ENCODE measurements around the gene IFI16.
A peak's percentile ranks its signal among the peaks of the same experiment; 100 is the strongest.
"Not testable (repeated sequence)": the region's sequence is repeated elsewhere in the genome, so short reads cannot be mapped to it uniquely, and the experiment has no call there.

IFI16 gene

GRCh38 chr1:158998037-158998780 is 11.5 kb upstream of the IFI16 start:
- H3K36me3 Mint-ChIP-seq: peaks cover 5% of the 10 kb centered on the region
- peaks cover 37% of the 10 kb centered on the region for H3K4me1 Mint-ChIP-seq
- H3K9me3 Mint-ChIP-seq: no peaks in the 10 kb centered on the region
- no peak for DNase-seq
- no peak overlapping the region for H3K4me3 Mint-ChIP-seq
- no peaks in the 10 kb centered on the region for H3K27me3 Mint-ChIP-seq
- CTCF ChIA-PET: interaction anchor here (0.8 to 2.5 kb wide), 16 partner anchors 9 to 794 kb away, joined by 3 to 48 read pairs (median 4); partner anchors contain the start of gene AIM2
- peak overlapping the region; percentile 15 for H3K27ac Mint-ChIP-seq

GRCh38 chr1:158998781-158999161 is 10.9 kb upstream of the IFI16 start:
- CTCF ChIA-PET: interaction anchor here (1.0 to 2.5 kb wide), 14 partner anchors 8 to 795 kb away, joined by 3 to 48 read pairs (median 5); partner anchors contain the start of gene AIM2
- no peak overlapping the region for H3K4me3 Mint-ChIP-seq
- H3K27me3 Mint-ChIP-seq: no peaks in the 10 kb centered on the region
- no peak overlapping the region for H3K27ac Mint-ChIP-seq
- no peaks in the 10 kb centered on the region for H3K9me3 Mint-ChIP-seq
- DNase-seq: peak; percentile 53
- peaks cover 37% of the 10 kb centered on the region for H3K4me1 Mint-ChIP-seq
- peaks cover 5% of the 10 kb centered on the region for H3K36me3 Mint-ChIP-seq

DNA sequence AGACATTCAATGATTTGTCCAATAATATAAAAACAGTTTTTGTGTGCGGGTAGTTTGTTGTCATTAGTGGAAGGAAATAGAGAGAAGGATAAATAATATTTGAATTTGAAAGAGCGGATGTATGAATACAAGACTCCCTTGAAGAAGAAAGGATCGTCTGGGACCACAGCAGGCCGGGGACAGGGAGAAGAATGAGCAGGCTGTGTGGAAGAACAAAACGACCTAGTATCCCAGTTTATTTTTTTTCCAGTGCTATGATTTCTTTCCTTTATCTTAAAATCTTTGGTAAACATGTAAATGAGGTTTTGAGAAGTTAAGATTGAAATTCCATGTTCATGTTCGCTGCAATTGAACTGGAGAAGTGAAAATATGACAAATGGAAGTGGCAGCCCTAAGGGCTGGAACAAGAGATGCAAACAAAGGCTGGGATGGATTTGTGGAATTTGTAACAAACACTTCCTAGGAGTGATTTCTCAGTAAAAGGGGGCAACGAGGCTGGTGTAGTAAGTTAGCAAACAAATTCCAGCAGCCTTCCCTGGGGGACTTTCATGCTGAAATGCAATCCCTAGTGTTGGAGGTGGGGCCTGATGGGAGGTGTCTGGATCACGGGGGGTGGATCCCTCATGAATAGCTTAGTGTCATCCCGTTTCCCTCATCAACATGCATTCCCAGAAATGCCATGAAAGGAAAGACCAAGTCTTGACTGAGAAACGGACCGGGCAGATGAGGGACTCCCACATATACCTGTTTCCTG is 10.2 kb upstream of the IFI16 start:
- DNase-seq: no peak
- Mint-ChIP-seq H3K27me3 (no peaks in the 10 kb centered on the region), H3K27ac (no peak overlapping the region), H3K4me3 (no peak overlapping the region), H3K4me1 (peaks cover 37% of the 10 kb centered on the region), H3K36me3 (peaks cover 4% of the 10 kb centered on the region), H3K9me3 (no peaks in the 10 kb centered on the region)
- CTCF ChIA-PET: interaction anchor here (0.8 to 1.6 kb wide), 3 partner anchors 9 to 73 kb away, joined by 4 to 6 read pairs (median 5); partner anchors contain the start of gene IFI16

DNA sequence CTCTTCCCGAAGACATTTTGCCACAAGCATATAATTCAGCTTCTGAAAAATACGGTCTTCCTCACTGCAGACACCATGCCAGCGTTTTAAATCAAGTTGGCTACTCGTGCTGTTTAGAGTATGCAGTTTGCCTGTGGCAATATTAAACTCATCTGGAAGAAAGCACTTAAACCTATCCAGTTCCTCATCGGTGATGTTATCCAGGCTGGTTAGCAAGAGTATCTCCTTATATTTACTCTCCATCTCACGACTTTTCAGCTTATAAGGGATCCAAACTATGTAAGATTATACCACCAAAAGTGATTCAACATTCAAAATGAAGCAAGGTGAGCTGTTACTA is 9.7 kb upstream of the IFI16 start:
- no peak for DNase-seq
- Mint-ChIP-seq H3K4me1 (peaks cover 37% of the 10 kb centered on the region), H3K36me3 (no peaks in the 10 kb centered on the region), H3K27ac (no peak overlapping the region), H3K27me3 (no peaks in the 10 kb centered on the region), H3K9me3 (no peaks in the 10 kb centered on the region), H3K4me3 (no peak overlapping the region)
- CTCF ChIA-PET: interaction anchor here (0.8 to 1.6 kb wide), 3 partner anchors 9 to 72 kb away, joined by 4 to 6 read pairs (median 5); partner anchors contain the start of gene IFI16

DNA sequence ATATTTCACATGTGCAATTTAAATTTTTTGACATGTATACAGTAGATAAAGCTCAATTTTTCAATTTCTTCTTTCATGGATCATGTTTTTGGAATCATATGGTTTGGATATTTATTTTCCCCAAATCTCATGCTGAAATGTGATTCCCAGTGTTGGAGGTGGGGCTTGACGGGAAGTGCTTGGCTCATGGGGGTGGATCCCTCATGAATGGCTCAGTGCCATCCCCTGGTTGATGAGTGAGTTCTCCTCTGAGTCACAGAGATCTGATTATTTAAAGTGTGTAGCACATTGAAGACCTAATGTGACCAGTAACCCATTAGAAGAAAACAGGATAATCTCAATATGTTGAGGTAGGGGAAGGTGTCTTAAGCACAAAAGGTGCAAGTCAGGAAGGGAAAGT is 9.1 kb upstream of the IFI16 start:
- Mint-ChIP-seq H3K27me3 (no peaks in the 10 kb centered on the region), H3K9me3 (no peaks in the 10 kb centered on the region), H3K36me3 (no peaks in the 10 kb centered on the region), H3K27ac (no peak overlapping the region), H3K4me3 (no peak overlapping the region), H3K4me1 (peaks cover 38% of the 10 kb centered on the region)
- CTCF ChIA-PET: interaction anchor here (1.6 kb wide), 2 partner anchors 8 to 71 kb away, joined by 5 to 6 read pairs; partner anchors contain the start of gene IFI16
- no peak for DNase-seq

- H3K9me3 Mint-ChIP-seq: no peaks in the 10 kb centered on the region
- no peak for DNase-seq
- no peak overlapping the region for H3K27ac Mint-ChIP-seq
- CTCF ChIA-PET: interaction anchor here (0.8 to 0.9 kb wide), 2 partner anchors 8 to 802 kb away, joined by 3 to 5 read pairs; no protein-coding TSS in a partner anchor
- peaks cover 38% of the 10 kb centered on the region for H3K4me1 Mint-ChIP-seq
- H3K36me3 Mint-ChIP-seq: peaks cover 15% of the 10 kb centered on the region
- no peaks in the 10 kb centered on the region for H3K27me3 Mint-ChIP-seq
- H3K4me3 Mint-ChIP-seq: no peak overlapping the region
These were observed 4.5 kb upstream of the IFI16 start for GRCh38 chr1:159005161-159005560.

DNA sequence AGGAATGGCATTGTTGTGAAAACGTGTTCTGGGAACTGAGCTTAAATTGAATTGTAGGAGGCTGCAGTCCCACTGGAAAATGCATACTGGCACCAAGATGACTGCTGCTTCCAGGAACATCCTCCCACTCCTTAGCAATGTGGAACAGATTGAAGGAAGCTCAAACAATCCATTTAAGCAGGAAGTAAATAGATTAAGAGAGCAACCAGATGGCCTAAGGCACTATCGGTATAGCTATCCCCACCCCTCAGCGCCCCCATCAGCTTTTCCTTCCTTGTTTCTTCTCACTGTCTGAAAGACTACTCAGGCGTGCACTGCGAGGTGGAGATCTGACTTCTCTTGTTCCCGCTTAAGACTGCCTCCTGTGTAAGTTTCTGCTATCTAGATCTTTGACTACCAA is 4.0 kb upstream of the IFI16 start:
- CTCF ChIA-PET: interaction anchor here (0.8 to 0.9 kb wide), 2 partner anchors 9 to 802 kb away, joined by 3 to 5 read pairs; no protein-coding TSS in a partner anchor
- no peak overlapping the region for H3K27ac Mint-ChIP-seq
- peaks cover 20% of the 10 kb centered on the region for H3K36me3 Mint-ChIP-seq
- no peak for DNase-seq
- no peaks in the 10 kb centered on the region for H3K27me3 Mint-ChIP-seq
- H3K4me3 Mint-ChIP-seq: no peak overlapping the region
- H3K9me3 Mint-ChIP-seq: no peaks in the 10 kb centered on the region
- peaks cover 38% of the 10 kb centered on the region for H3K4me1 Mint-ChIP-seq

GRCh38 chr1:159006210-159006807 is 3.4 kb upstream of the IFI16 start:
- not testable (repeated sequence) for H3K27ac Mint-ChIP-seq

GRCh38 chr1:159007726-159008125 is 2.0 kb upstream of the IFI16 start:
- DNase-seq: no peak
- peak overlapping the region; percentile 25 for H3K27ac Mint-ChIP-seq
- H3K9me3 Mint-ChIP-seq: no peaks in the 10 kb centered on the region
- H3K27me3 Mint-ChIP-seq: no peaks in the 10 kb centered on the region
- CTCF ChIA-PET: interaction anchor here (0.8 to 1.2 kb wide), 4 partner anchors 9 to 68 kb away, joined by 3 to 5 read pairs (median 4); no protein-coding TSS in a partner anchor
- H3K4me1 Mint-ChIP-seq: peaks cover 39% of the 10 kb centered on the region
- H3K36me3 Mint-ChIP-seq: peaks cover 29% of the 10 kb centered on the region
- H3K4me3 Mint-ChIP-seq: no peak overlapping the region

More at GRCh38 chr1:159006210-159006807, 3.4 kb upstream of the IFI16 start:
- H3K9me3 Mint-ChIP-seq, H3K4me3 Mint-ChIP-seq, DNase-seq, H3K27me3 Mint-ChIP-seq, CTCF ChIA-PET: not testable (repeated sequence)
- peaks cover 23% of the 10 kb centered on the region for H3K36me3 Mint-ChIP-seq
- peaks cover 38% of the 10 kb centered on the region for H3K4me1 Mint-ChIP-seq

DNA sequence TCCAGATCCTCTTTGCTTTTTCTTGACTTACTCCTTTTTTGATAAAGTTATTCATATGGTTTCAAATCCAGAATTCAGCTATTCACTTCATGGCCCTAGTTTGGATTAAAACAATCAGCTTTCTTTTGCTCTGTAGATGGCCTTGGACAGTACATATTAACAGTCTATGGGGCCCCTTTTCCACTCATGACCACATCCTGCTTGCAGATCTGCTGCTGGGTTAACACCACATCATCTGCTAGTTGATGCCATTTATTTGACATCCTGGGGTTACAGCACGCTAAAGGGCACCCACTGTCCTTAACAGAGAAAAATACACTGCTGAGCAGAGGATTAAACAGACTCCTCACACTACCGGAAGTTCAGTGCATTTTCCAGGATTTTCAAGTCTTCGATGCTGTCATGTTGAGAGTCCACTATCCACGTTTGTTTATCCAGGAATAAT is 941 bp upstream of the IFI16 start:
- Mint-ChIP-seq H3K4me3 (peak overlapping the region; percentile 94), H3K4me1 (peaks cover 43% of the 10 kb centered on the region), H3K36me3 (peaks cover 35% of the 10 kb centered on the region), H3K27me3 (no peaks in the 10 kb centered on the region), H3K27ac (peak overlapping the region; percentile 99), H3K9me3 (no peaks in the 10 kb centered on the region)
- peak; percentile 78 for DNase-seq
- CTCF ChIA-PET: interaction anchor here (1.0 to 1.6 kb wide), 5 partner anchors 9 to 67 kb away, joined by 3 to 5 read pairs (median 3); no protein-coding TSS in a partner anchor

DNA sequence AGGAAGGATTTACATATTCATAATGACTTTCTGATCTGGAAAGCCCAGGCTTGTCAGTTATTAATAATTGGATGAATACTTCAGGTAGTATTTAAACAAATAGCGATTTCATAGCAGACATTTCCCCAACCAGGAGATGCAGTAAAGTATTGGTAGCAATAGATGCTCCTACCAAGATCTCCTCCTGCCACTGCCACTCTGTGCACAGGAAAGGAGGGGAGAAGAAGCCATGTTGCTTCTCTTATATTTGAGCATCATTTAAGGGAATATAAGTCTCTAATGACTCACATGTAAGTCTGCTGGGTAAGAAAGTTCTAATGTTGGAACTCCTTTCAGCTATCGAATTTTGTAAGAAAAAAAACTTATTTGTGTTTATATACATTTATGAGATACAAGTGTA is 420 bp upstream of the IFI16 start:
- CTCF ChIA-PET: interaction anchor here (1.1 to 1.6 kb wide), 3 partner anchors 9 to 63 kb away, joined by 3 to 5 read pairs (median 3); no protein-coding TSS in a partner anchor

GRCh38 chr1:159010391-159010790 is 684 bp downstream of the IFI16 start:
- H3K4me1 Mint-ChIP-seq: peaks cover 57% of the 10 kb centered on the region
- CTCF ChIA-PET: no interaction called here
- no peak for DNase-seq
- H3K4me3 Mint-ChIP-seq: peak overlapping the region; percentile 94
- no peaks in the 10 kb centered on the region for H3K9me3 Mint-ChIP-seq
- no peaks in the 10 kb centered on the region for H3K27me3 Mint-ChIP-seq
- H3K36me3 Mint-ChIP-seq: peaks cover 50% of the 10 kb centered on the region
- peak overlapping the region; percentile 99 for H3K27ac Mint-ChIP-seq

More for the DNA sequence above, 420 bp upstream of the IFI16 start:
- Mint-ChIP-seq H3K4me3 (peak overlapping the region; percentile 94), H3K36me3 (peaks cover 41% of the 10 kb centered on the region), H3K9me3 (no peaks in the 10 kb centered on the region), H3K27me3 (no peaks in the 10 kb centered on the region), H3K4me1 (peaks cover 48% of the 10 kb centered on the region), H3K27ac (peak overlapping the region; percentile 99)
- DNase-seq: no peak

DNA sequence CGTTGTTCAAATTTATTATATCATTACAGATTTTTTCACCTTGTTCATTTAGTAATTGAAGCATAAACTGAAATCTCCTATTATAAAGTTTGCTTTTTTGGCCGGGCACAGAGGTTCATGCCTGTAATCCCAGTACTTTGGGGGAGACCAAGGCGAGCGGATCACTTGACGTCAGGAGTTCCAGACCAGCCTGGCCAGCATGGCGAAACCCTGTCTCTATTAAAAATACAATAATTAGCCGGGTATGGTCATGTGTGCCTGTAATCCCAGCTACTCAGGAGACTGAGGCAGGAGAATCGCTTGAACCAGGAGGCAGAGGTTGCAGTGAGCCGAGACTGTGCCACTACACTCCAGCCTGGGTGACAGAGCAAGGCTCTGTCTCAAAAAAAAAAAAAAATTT is 1.3 kb downstream of the IFI16 start:
- CTCF ChIA-PET, H3K9me3 Mint-ChIP-seq, H3K27me3 Mint-ChIP-seq: not testable (repeated sequence)
- peaks cover 56% of the 10 kb centered on the region for H3K36me3 Mint-ChIP-seq
- H3K4me1 Mint-ChIP-seq: peaks cover 58% of the 10 kb centered on the region
- peak; percentile 39 for DNase-seq
- peak overlapping the region; percentile 94 for H3K4me3 Mint-ChIP-seq
- peak overlapping the region; percentile 99 for H3K27ac Mint-ChIP-seq

- H3K9me3 Mint-ChIP-seq: no peaks in the 10 kb centered on the region
- DNase-seq: no peak
- H3K4me1 Mint-ChIP-seq: peaks cover 60% of the 10 kb centered on the region
- peak overlapping the region; percentile 88 for H3K27ac Mint-ChIP-seq
- peak overlapping the region; percentile 83 for H3K4me3 Mint-ChIP-seq
- CTCF ChIA-PET: no interaction called here
- no peaks in the 10 kb centered on the region for H3K27me3 Mint-ChIP-seq
- H3K36me3 Mint-ChIP-seq: peaks cover 60% of the 10 kb centered on the region
These were observed 2.0 kb downstream of the IFI16 start for GRCh38 chr1:159011751-159012150.
